Stimulated activated CD4-positive, alpha-beta T cell treated with anti-CD3 and anti-CD28 coated beads, Interleukin-2, amount 100 ng/mL, for 24 hours (primary cell): ENCODE results near the gene AGXT2.

ENCODE experiments used
- DNase-seq, 2 donors: peaks; one replicate each; pipeline ENCODE4 v3.0.0-alpha.2; 2020

The AGXT2 gene, protein sequence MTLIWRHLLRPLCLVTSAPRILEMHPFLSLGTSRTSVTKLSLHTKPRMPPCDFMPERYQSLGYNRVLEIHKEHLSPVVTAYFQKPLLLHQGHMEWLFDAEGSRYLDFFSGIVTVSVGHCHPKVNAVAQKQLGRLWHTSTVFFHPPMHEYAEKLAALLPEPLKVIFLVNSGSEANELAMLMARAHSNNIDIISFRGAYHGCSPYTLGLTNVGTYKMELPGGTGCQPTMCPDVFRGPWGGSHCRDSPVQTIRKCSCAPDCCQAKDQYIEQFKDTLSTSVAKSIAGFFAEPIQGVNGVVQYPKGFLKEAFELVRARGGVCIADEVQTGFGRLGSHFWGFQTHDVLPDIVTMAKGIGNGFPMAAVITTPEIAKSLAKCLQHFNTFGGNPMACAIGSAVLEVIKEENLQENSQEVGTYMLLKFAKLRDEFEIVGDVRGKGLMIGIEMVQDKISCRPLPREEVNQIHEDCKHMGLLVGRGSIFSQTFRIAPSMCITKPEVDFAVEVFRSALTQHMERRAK

DNA sequence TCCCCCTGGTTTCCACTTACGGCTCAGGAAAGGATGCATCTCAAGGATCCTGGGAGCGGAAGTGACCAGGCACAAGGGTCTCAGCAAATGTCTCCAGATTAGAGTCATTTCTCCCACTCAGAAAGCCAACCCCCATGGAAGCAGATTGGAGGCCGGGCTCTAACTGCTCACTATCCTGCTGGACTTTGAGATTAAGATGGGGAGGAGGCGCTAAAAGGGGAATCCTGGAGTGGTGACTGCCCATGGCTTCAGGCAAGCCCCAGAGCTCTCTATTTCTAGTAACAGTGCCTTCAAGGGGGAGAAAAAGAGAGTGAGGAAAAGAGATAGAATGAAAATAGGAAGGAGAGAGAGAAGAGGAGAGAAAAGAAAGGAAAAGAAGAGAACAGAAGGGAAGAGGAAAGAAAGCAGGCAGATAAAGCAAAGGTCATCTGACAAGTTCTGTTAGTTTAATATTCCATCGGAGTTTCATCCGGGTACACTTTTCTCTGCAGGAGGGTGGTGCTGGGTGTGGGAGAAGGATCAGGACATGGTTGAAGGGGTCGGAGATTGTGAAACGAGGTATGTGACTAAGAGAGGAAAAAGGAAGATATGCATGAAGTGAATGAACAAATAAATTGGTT, at the start of gene AGXT2:
TSS of gene AGXT2 (minus strand) at position 165 of the 620 bp plus-strand sequence. CDS start at position 108, 57 bp downstream.
- no peak for DNase-seq

DNA sequence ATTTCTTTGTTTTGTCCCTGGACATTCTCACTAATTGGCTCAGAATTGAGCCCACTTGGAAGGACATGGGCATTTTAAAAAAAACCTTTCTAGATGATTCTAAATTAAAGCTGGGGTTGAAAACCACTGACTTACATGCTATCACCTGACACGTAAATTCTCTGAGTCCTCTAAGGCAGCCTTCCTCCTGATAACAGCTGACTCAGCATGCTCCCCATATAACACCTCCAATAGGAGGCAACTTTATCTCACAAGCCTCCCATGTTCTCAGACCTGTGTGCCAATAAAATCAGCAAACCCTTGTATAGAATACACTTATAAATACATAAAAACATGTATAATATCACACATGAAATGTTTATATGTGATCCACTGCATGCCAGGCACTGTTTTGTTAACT, 49.2 kb upstream of the AGXT2 start:
- no peak for DNase-seq

DNA sequence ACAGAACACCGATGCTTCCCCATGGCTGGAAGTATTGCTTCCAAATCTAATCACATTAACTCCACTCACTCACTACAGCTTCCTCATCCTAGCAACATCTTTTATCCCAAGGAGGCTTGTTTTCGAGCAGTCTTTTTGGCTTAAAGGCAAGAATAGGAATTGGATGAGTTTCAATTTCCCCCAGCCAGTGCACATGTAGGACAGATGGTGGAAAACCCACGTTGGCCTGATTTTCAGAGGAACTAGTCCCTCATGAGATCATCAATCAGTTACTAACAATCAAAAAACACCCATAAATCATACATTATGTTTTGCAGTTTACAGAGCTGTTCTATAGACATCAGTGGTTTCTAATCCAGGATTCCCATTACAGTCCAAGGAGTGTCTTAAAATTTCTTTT, 48.5 kb upstream of the AGXT2 start:
- DNase-seq: no peak

DNA sequence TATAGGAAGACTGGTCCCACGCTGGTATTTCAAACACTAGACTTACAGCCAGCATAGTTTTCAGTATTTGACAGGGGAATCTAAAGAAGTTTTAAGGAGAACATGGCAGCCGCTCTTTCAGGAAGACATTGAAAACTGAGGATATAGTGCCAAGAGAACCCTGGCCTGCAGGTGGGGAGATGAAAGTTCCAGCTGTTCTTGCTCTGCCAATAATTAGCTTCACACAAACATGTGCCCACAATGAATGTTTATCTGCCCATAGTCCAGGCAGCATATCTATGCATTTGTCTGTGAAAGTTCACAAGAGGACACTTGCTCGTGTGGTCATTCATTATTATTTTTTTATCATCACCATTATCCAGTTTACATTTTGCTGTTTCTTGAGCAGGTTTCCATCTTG, 47.6 kb upstream of the AGXT2 start:
- DNase-seq: no peak

DNA sequence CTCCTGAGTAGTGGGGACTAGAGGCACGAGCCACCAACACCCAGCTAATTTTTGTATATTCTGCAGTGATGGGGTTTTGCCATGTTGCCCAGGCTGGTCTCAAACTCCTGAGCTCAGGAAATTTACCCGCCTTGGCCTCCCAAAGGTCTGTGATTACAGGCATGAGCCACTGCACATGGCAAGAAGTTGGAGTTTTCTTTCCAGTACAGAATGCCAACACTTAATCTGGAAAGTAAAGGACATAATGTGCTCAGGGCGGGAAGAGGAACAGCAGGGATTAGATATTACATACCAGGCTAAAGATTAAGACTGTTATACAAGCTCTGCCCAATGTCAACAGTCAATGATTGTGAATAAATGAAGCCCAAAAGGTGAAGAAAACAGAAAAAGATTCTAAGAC, 47.2 kb upstream of the AGXT2 start:
- no peak for DNase-seq

DNA sequence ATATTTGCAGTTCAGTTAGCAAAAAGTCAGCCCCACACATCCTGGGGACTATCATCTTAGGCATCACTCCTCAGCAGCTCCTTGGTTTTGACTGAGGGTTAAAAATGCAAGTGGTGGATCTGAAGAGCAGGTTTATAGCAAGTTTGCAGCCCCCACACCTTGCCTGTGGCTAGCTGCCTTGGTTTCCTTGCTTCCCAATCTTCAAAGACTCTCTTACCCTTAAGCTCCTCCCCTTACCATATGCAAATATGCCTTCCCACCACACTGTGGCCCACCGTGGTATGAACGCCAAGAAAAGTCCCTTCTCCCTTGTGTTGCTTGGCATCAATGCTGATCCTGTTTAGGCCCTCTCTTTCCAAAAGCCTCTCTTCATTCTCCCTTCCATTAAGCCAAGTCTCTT, 45.0 kb upstream of the AGXT2 start:
- DNase-seq: no peak

DNA sequence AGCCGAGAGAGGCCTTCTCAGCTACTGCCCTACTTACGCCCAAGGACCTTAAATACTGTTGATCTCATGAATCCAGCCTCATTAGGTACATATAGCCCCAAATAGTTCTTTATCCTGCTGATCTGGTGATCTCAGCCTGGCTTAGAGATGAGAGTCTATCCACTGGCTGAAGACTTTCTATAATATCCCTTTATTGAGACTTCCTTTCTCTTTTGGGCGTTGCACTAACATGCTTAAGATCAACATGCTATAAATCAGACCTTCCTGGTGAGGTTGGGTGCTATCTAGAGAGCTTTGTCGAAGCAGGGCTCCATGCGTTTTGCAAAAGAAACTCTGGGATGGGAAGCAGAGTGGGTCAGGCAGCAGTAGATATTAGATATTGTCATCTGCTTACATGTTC, 44.0 kb upstream of the AGXT2 start:
- no peak for DNase-seq

DNA sequence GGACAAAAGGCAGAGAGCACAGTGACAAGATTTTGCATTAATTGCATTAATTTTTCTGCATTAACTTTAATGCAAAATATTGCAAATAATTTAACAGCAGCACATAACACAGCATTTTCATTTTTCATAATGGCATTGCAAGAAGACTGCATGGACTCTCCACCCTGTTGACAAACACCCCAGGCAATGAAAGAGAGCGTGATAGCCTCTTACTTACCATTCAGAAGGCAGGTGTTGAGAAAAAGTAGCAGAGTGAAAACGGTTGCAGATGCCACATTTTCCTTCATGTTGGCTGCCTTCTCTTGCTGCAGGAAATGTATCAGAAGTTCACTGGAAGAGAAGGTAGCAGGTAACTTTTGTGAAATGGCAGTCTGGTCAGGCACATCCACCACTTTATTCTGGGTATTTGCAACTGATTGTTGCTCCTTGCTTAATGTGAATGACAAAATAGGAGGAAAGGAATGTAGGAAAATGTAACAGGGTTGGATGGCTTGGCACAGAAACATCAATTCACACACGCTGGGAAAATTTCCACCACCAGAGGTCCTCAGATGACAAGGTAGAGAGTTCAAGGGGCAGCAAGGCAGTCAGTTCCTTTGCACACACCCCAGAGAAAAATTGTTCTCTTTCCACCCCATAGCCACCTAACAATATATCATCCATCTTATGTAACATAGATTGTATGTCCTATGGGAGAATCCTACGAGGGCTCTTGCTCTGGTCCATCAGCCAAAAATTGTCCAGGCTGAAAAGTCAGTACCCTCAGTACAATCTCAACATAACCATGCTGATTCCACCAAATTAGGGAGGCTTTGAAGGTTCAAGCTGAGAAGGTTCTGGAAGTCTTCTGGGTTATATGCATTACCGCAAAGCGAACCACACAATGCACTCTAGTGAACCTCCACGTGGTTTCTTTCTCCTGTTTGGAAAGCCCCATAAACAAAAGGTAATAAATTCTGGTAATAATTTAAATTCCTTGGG, 41.9 kb upstream of the AGXT2 start:
- peak; percentile 55 to 67 for DNase-seq

DNA sequence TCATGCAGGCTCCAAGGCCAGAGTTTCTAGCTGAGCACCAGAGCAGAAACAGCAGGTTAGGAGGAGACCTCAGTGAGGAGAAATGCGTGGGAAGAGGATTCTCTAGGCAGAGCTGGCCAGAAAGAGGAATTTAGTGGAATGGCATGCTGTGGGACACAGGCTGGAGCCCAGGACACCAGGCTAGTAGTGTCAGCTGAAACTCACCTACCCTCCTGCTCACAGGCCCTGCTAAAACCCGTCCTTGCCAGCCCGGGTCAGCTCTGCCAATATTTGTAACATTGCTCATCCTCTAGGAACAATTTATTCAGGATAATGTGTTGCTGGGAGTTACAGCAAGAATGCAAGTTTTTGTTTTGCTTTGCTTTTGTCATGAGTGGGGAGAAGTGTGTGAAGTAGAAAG, 40.2 kb upstream of the AGXT2 start:
- no peak for DNase-seq

DNA sequence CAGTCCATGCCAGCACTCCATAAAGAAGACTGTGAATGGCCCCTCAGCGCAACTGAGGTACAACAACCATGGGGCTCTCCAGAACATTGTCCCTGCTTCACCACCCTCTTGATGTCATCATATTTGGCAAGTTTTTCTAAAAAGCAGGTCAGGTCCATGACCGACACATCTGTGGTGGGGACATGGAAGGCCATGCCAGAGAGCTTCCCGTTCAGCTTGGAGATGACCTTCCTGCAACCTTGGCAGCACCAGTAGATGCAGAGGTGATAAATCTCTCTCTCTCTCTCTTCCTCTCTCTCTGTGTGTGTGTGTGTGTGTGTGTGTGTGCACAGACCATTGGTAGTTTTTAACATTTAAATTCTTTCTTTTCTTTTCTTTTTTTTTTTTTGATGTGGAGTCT, 35.4 kb upstream of the AGXT2 start:
- DNase-seq: no peak

DNA sequence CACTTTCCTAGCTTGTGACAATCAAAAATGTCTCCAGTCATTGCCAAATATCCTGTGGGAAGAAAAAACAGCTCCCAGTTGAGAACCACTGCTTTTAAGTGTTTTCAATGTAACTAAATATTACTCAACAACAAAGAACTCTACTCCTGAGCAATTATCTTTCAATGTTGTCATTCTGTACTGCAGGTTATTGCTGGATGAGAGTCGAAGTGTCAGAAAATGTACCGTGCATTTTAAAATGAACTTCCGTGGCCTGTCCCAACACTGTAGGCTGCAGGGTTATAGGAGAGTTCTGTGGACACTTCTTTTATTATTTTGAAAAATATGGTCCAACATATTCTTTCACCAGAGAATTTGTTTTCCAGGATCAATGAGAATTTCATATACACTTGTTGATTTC, 34.8 kb upstream of the AGXT2 start:
- no peak for DNase-seq

DNA sequence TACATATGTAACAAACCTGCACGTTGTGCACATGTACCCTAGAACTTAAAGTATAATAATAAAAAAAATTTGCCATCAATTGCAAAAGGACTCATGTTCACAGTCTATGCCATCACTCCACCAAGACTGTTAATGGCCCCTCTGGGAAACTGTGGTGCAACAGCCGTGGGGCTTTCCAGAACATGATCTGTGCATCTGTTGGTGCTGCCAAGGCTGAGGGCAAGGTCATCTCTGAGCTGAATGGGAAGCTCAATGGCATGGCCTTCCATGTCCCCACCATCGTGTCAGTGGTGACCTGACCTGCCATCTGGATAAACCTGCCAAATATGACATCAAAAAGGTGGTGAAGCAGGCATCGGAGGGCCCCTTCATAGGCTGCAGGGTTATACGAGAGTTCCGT, 33.4 kb upstream of the AGXT2 start:
- no peak for DNase-seq

DNA sequence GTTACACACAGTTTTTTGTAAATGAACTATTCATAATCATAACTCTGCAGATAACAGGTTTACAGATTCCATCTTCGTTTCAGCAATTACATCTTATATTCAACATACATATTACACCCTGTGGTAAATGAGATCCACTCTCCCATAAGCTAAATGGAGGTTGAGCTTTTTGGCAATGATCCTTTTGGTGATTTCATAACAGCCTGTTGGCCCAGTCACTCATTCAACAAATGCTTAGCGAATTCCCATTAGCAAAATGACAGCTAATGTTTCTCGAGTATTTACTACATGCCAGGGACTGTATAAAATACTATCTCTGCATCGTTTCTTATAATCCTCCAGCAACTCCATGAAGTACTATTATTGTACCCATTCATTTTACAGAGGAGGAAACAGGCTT, 25.4 kb upstream of the AGXT2 start:
- DNase-seq: no peak

DNA sequence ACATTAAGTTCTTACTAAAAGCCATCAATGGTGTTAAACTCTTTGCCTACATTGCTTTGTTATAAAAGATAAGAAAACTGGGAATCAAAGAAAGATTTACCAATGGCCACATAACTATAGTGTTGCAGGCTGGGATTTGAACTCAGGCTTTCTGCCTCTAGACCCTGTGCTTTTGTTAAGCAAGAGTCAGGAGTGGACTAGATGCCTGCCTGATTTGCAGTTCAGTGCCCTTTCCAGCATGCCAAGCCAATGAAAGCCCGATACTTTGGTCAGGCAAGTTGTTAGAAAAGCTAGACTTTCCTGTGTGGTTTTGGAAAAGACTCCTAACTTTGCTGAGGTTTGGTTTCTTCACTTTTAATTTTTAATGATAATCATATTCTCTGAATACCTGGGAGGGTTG, 21.4 kb upstream of the AGXT2 start:
- DNase-seq: no peak

DNA sequence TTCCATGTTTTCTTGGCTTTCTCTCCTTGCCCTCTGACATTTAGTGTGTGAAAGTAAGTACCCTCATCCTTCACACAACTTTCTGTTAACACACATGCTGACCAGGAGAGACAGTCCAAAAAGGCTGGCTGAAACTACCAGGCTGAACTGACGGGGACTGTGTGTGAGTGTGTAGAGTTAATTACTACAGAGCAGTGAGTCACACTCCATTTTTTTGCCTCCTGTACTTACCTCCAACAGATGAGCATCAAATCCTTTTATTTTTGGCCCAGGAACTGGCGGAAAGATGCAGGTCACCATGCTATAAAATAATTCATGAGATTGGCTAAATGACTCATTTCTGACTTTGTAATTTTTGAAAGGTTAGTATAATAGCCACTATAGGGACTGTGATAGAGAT, 20.2 kb upstream of the AGXT2 start:
- DNase-seq: no peak

DNA sequence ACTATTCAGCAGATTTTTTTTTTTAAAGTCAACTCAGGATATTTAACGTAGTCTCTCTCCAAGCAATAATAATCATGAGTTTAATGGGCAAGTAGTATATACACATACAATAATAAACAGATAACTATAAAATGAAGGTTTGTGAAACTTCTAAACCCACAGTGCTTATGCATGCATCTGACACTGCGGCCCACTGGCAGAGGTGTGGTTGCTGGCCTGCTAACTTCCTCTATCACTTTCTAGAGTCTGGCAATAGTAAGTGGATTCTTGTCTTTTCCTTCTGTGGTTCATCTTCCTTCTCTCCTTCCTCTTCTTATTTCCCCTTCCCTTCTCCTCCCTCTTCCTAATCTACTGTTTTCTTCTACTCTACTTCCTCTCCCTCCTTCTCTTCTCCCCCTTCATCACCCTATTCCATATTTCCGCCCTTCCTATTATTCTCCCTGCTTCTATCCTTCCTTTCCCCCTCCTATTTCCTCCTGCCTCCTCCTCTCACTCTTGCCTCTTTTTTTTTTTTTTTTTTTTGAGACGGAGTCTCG, 18.6 kb upstream of the AGXT2 start:
- no peak for DNase-seq

DNA sequence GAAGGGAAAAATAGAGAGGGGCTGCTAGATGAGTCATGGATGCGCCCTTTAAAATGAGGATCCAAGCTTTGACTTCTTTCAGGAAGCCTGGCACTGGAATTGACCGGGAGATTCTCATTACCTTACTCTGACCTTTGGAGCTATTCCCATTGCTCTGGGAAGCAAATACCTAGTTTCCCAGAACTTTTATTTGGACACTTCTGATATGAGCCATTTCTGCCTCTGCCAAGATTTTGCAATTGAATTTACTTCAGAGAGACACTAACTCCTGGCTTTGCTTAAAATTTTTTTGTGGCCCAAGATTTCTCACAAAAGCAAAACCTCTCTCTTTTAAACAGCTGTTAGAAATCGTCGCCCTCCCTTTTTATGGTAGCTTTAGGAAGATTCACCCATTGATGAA, 15.7 kb upstream of the AGXT2 start:
- no peak for DNase-seq

DNA sequence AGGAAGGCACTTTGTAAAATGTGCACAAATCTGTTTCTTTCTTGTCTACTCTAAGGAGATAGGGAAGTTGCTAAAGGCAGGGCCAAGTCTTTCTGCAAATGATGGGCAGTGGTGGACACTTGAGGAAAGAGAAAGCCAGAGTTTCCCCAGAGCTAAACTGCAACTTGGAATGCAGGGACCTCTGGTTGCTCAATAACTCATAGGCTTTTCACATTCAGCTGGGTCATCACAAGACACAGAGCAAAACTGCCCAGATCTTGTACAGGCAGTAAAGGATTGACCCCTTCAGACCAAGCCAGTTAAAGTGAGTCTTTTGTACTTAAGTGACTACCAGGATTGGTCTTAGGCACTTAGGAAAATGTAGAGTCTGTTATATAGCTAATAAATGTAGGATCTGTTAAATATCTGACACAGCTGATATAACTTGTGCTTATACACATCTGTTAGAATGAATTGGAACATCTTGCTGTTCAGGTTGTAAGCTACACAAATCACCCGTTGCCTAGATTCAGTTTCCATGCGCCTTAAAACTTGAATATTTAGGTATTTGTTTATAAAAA, 13.5 kb upstream of the AGXT2 start:
- no peak for DNase-seq

DNA sequence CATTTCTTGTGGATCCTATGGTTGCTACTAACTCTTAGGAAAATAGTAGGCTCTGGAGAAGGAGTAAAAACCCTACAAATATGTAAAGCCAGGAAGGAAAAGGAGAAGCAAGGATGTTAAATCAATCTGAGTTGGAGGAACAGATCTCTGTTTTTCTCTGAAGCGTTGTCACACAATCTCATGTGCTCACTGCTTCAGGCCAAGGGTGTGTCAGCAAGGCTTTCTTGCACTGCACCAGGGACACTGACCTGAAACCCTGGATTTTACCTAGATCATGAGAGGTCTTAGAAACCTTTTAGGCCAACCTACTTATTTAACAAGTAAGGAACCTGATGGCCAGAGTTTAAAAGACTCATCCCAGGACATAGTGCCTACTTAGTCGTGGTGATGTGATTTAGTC, 12.5 kb upstream of the AGXT2 start:
- no peak for DNase-seq

DNA sequence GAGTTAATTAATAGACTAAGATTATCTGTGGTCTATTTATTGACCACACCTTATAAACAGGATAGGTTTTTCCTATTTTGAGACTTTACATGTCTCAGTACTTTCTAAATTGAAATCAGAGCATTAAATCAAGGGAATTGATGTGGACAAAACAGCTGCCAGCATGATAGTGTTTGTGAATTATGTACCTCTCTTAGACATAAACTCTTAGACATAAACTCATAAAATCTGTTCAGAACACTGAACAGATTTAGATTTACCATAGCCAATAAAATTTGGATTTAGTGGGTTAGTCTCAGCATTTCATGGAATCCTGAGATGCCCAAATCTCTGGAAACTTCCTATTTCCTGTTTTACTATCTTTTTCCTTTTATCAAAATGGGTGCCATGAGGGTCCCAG, 11.5 kb upstream of the AGXT2 start:
- no peak for DNase-seq

DNA sequence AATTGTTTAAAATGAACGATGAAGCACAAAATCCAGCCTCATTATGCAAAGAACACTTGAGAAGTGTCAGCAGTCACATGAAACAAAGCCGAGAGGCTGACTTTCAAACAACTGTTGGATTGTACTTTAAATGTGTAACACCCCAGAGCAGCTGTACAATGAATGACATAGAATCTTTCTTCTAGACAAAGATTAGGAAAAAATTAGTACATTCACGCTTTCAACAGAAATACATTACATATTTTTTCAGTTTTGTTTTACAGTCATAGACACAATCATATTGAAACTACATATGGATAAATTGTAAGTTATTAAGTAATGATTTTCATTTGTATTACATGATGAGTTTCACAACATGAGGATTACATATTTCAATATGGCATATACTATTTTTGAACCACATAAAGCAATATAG, 10.6 kb upstream of the AGXT2 start:
- no peak for DNase-seq

DNA sequence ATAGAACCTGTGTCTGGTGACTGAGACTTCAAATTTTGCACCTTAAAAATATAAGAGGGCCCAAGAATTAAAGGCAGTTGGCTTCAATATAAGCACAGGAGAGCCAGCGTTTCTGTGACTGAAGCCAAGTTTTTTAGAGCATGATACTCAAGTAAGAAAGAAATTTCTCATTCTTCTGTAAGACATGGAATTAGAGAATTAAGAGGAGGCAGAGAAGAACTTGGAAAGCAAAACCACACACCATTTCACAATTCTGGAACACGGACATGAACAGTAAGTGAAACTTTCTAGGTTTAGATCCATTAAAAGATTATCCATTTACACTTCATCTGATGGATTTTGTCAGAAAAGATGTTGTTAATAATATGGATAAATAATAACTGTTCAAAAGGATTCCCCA, 8.9 kb upstream of the AGXT2 start:
- DNase-seq: no peak

DNA sequence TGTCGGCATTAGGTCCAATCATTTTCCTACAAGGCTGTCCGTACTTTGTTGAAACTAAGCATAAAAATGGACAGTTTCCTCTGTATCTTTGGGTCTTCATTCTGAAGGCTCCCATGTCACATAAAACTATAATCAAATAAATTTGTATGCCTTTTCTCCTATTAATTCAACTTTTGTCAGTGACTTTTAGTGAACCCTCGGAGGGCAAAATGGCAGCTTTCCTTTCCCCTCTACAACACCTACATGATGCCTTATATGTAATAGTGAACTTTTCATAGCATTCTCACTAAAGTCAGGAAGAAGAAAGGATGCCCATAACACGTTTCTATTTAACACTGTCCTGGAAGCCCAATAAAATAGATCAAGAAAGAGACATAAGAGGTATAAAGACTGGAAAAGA, 5.1 kb upstream of the AGXT2 start:
- no peak for DNase-seq
